ENCODE measurements around the gene PIAS4.

PIAS4 gene

GRCh38 chr19:4057931-4058692 lies 50.6 kb downstream of the PIAS4 start:
- peak in 14 of 58 donors; percentile 24 to 85 (median 68) for DNase-seq

- peak in 54 of 58 donors; percentile 19 to 86 (median 66) for DNase-seq
These were observed 51.3 kb downstream of the PIAS4 start for GRCh38 chr19:4058693-4059452.

- no peak for DNase-seq
These were observed 51.9 kb downstream of the PIAS4 start for GRCh38 chr19:4059453-4059871.

GRCh38 chr19:4059891-4060620 lies 52.5 kb downstream of the PIAS4 start:
- DNase-seq, result no peak

- no peak for DNase-seq
These were observed 53.2 kb downstream of the PIAS4 start for GRCh38 chr19:4060621-4061177.

DNA sequence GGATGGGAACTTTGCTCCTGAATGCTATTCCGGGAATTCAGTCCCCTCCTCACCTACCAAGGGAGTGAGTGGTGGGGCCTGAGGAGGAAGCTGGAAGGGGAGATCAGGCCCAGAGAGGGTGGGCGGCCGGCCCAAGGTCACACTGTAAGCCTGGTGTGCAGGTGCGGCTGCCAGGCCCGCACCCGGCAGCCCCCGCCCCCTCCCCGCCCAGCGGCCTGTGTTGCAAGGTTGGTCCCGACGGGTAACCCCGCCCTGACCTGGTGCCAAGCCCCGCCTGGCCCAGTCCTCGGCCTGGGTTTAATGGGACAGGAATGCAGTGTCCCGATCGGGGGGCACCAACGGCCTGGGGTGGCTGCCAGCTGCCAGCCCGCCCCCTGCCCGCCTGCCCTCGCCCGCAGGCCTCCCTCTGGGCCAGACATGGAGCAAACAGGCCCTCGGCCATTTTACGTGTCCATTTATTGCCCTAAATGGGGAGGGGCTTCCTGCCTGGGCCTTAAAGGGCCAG lies 53.7 kb downstream of the PIAS4 start:
- DNase-seq, result peak in 2 of 58 donors; percentile 3 to 24

DNA sequence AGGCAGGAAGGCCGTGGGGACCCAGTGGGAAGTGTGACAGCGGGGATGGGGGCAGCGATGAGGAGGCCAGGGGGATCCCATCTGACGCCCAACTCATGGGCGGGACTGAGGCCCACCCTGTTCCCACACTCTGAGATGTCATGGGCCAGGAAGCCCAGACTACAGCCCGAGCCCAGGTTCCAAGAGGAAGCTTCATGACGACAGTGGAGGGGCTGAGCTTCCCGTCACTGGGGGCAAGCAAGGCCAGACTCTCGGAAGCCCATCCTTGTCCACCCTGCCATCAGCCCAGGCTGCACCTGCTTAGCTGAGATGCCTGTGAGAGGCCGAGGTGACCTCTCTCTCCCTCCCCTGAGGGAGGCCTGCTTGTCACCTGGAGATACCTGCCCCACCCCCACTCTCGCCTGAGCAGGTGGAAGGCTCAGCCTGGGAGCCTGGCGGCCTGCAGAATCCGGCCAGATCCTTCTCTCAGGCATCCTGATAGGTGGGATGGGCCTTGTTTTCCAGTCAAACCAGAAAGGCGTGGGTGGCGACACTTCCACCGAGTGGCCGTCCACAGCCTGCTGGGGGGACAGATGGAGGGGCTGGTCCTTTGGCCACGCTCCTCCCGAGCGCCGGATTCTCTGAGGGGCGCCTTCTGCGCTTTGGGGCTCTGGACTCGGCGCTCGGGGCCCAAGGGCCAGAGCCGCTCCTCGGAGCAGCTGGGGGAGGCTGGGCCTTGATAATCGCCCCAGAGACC lies 54.3 kb downstream of the PIAS4 start:
- peak in 1 of 58 donors; percentile 30 for DNase-seq

- DNase-seq, result no peak
These were observed 55.2 kb downstream of the PIAS4 start for GRCh38 chr19:4062419-4063368.

DNA sequence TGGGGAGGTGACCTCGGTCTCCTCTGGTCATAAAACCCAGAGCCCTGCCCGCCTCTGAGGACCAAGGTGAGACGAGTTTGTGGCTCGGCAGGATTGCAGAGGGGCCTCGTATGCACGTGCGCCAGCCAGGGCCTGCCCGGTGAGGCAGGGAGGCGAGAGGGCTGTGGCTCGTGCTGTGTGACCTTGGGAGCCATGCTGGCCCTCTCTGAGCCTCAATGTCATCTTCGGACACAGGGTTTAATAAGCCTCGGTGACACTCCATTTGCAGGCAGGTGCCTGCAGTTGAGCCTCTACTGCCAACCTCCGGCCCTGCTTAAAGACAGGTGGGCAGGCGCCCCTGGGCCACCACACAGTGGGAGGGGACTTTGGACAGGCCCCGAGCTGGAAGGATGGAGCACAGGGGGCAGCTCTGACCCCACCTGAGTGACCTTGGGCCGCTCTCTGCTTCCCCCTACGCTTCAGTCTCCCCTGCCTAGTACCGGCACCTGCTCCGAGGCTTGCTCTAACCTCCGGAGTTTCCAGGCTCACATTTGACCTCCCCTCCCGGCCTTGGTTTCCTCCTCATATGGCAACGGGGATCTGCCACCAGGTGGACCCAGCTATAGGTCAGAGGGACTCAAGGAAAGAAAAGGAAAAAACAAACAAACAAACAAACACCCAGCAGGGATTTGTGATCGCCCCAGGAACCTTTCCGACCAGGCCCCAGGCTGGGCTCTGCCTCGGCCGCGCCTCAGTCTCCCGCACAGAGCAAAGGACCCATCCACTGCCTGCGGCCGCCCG lies 56.0 kb downstream of the PIAS4 start:
- DNase-seq, result peak in 1 of 58 donors; percentile 38

DNA sequence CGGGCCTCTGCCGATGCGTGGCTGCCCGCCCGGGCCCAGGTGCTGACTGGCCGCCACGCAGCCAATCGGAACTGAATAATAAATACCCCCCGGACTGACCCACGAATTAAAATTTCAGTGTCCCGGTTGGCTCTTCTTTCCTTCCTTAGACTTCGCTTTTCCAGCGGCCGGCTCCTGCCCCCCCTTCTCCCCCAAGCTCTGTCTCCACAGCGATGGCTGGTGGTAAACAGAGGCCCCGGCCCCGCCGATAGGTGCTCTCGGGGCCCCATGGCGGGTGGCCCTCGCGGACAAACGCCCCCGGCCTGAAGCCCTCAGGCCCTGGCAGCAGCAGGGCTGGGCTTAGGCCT lies 56.6 kb downstream of the PIAS4 start:
- DNase-seq, result peak in 10 of 58 donors; percentile 35 to 63 (median 46)

DNA sequence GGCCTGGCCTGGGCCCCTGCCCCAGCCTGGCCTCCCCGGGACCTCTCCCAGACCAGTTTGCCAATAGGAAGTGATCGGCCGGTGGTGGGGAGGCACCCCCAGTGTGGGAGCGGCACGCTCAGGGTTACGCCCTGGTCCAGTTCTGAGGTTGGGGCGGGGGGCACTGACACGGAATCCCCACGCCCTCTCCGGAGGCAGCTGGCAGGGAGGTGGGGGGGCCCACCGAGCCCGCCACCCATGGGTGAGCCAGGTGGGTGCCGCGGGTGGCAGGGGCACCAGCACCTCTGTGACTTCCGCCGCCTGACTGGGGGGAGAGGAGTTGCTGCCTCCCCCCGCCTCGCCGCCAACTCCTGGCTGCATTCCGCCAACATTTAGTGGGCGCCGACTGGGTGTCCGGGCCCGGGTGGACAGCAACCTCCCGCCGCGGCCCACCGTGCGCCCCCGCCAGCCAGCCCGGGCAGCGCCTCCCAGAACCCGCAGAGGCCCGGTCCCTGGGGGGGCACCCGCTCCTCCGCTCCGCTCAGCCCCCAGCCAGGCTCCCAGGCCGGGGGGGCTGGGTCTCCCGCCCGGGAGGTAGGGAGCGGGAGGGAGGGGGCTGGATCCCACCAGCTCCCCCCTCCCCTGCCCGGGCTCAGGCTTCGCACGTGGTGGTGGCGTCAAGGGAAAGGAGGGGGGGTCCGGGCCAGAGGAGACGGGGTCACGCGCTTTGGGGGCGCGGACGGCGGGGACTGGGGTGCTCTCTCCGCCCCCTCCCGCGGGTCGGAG lies 57.1 kb downstream of the PIAS4 start:
- peak in 46 of 58 donors; percentile 22 to 83 (median 56) for DNase-seq

DNA sequence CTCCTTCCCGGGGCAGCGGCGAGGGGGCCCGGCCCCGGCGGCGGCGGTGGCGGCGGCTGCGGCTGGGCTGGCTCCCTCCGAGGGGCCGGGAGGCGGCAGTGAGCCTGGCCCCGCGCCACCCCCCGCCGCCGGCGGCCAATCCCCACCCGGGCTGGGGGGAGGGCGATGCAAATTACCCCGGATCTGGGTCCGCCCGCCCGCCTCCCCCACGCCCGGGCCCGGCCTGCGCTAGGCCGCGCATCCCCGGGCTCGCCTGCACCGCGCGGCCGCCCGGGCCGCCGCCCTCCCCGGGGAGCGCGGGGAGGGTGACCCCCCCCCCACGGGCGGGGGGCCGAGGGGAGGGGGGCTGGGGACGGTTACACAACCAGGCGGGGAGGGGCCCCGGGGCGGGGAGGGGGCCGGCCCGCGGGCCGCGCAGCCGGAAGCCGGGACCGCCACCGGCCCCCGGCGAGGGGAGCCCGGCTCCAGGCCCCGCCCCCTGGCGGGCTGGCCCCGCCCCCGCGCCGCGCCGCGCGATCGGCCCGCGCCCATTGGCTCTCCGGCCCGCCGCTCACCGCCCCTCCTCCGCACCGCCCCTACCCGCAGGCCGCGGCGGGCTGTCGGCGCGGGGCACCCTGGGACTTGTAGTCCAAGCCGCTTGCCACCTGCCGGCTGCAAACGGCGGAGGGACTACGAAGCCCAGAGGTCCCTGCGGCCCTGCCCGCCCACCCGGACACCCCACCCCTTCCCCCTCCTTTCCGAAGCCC lies 58.1 kb downstream of the PIAS4 start:
- peak; percentile 54 to 99 (median 95) for DNase-seq

DNA sequence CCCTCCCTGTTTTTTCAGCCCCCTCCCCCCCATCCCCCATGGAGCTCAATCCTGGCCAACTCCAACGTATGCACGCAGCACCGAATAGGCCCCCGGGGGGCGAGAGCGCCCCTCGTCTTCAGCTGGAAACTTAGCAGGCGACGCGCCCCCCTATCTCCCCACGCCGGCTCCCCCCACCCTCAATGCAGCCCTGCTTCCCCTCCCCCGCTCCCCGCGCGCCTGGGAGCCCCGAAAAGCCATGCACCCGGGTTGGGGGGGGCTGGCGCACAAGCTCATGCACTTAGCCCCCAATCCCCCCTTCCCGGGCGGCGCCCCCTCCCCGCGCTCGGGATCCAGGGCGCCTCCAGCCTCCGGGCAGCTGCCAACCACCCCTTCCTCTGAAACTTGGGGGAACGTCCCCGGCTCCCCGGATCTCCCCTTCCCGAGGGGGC lies 58.7 kb downstream of the PIAS4 start:
- DNase-seq, result peak in 23 of 58 donors; percentile 39 to 87 (median 73)

- peak in 55 of 58 donors; percentile 11 to 84 (median 64) for DNase-seq
These were observed 59.3 kb downstream of the PIAS4 start, which contains the start of gene ZBTB7A for GRCh38 chr19:4066682-4067395. ZBTB7A (minus strand) TSS chr19:4066899; CDS start chr19:4055232, 11,667 bp downstream.

DNA sequence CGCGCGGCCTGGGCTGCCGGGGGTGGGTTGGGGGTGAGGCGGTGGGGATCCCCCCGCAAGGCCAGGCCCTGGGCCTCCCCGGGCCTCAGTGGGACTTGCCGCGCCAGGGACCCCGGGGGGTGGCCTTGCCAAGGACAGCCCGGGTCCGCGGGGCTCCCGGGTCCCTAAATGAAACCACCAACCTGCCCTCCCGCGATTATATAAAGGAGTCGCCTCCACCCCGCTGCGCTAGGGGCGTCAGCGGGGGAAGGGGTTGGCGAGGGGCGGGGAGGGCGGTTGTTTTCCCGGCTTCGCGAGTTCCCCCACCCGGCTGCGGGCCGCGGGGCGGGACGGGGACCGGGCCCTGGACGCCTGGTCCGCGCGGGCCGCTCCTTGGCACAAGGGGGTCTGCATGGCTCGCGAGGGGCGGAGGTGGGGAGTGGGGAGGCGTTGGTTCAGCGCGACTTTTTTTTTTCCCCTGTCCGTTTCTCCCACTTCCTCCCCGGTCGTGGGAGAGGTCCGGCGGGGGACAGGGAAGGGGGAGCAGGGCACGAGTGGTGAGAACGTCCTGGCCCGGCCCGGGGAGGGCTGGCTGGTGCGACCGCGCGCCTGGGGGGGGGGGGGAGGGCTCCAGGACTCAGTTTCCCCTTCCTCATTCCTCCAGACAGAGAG lies 60.0 kb downstream of the PIAS4 start:
- DNase-seq, result peak in 6 of 58 donors; percentile 44 to 70 (median 56)

Measured in anterior cingulate cortex (tissue), 58 donors.